IMR-90 (cell line): ENCODE data around the gene OBP2A. TPM values are rescaled to one million over a fixed set of nuclear protein-coding genes. Genes with fewer than 3 reads are reported as not detected.

ENCODE experiments used
- ATAC-seq: fragments of 200-7000 bp; cut with Tn5 transposase; 2 replicates; pipeline ENCODE4 v1.9.1; 2020; ENCODE audit warnings: low read depth, mild to moderate bottlenecking, moderate library complexity
- BruUV-seq: library from RNA; stranded (reverse); fragments of 400-500 nt; replicated peaks from 2 replicates; lab custom pipeline; 2021; lab: Mats Ljungman, UMichigan
- CTCF ChIA-PET: fragments of 300-600 bp; formaldehyde crosslinking; extraction: SDS; loops from one replicate; lab custom pipeline; 2021; ENCODE audit warnings: antibody characterized with exemption; lab: Yijun Ruan, JAX
- POLR2A ChIA-PET: fragments of 300-600 bp; sonication (Branson Sonifier 250); formaldehyde crosslinking; loops from one replicate; lab custom pipeline; 2022; ENCODE audit warnings: antibody characterized with exemption; ENCODE audit not compliant: unreplicated experiment; lab: Charles Lee
- DNase-seq: peaks from one replicate; pipeline ENCODE4 v3.0.0; 2013
- H2AFZ ChIP-seq: replicated peaks from 2 replicates; pipeline ENCODE3; 2013; ENCODE audit warnings: low read length, mild to moderate bottlenecking; ENCODE audit not compliant: poor library complexity
- H2AK5ac ChIP-seq: 2 replicates; pipeline ENCODE4 v1.6.1; 2013; ENCODE audit warnings: low read depth, low read length, inconsistent platforms
- H2AK9ac ChIP-seq: replicated peaks from 2 replicates; pipeline ENCODE3; 2013; ENCODE audit warnings: mild to moderate bottlenecking, low read depth, low read length, moderate library complexity; ENCODE audit not compliant: poor library complexity
- H2BK120ac ChIP-seq: 2 replicates; pipeline ENCODE4 v1.6.1; 2013; ENCODE audit warnings: low read depth, low read length, inconsistent platforms
- H2BK15ac ChIP-seq: 3 replicates; pipeline ENCODE4 v1.6.1; 2013; ENCODE audit warnings: low read depth, low read length, inconsistent platforms
- H2BK20ac ChIP-seq: 2 replicates; pipeline ENCODE4 v1.6.1; 2013; ENCODE audit warnings: low read depth, mild to moderate bottlenecking, inconsistent platforms, low read length, moderate library complexity
- H2BK5ac ChIP-seq: 2 replicates; pipeline ENCODE4 v1.6.1; 2013; ENCODE audit warnings: mild to moderate bottlenecking, low read depth, low read length, inconsistent platforms; ENCODE audit not compliant: poor library complexity, severe bottlenecking
- H3K14ac ChIP-seq: replicated peaks from 2 replicates; pipeline ENCODE4 v1.6.1; 2013; ENCODE audit warnings: low read depth, low read length, inconsistent platforms
- H3K18ac ChIP-seq: 2 replicates; pipeline ENCODE4 v1.6.1; 2013; ENCODE audit warnings: low read depth, low read length, control low read depth
- H3K23ac ChIP-seq: 2 replicates; pipeline ENCODE4 v1.6.1; 2013; ENCODE audit warnings: low read depth, low read length, inconsistent platforms
- H3K27ac ChIP-seq: 2 replicates; pipeline ENCODE4 v1.5.1; 2013; ENCODE audit warnings: mild to moderate bottlenecking, control low read depth, low read length; ENCODE audit not compliant: insufficient read depth
- H3K27me3 ChIP-seq: 2 replicates; pipeline ENCODE4 v1.6.1; 2013; ENCODE audit warnings: low read length; ENCODE audit not compliant: control insufficient read depth, insufficient read depth
- H3K36me3 ChIP-seq: 2 replicates; pipeline ENCODE4 v1.6.1; 2013; ENCODE audit warnings: low read length, mixed read lengths; ENCODE audit not compliant: control insufficient read depth, insufficient read depth
- H3K4ac ChIP-seq: 2 replicates; pipeline ENCODE4 v1.6.1; 2013; ENCODE audit warnings: low read depth, low read length, inconsistent platforms
- H3K4me1 ChIP-seq: 2 replicates; pipeline ENCODE4 v1.6.1; 2013; ENCODE audit warnings: low read length, mixed read lengths; ENCODE audit not compliant: control insufficient read depth, insufficient read depth
- H3K4me2 ChIP-seq: 2 replicates; pipeline ENCODE4 v1.6.1; 2013; ENCODE audit warnings: low read depth, mild to moderate bottlenecking, control low read depth, low read length, moderate library complexity
- H3K4me3 ChIP-seq: 2 replicates; pipeline ENCODE4 v1.5.1; 2013; ENCODE audit warnings: low read depth, mild to moderate bottlenecking, control low read depth, low read length, moderate library complexity; ENCODE audit not compliant: insufficient read depth
- H3K56ac ChIP-seq: 2 replicates; pipeline ENCODE4 v1.6.1; 2013; ENCODE audit warnings: low read length, inconsistent platforms; ENCODE audit not compliant: insufficient read depth; ENCODE audit errors: extremely low read depth
- H3K79me1 ChIP-seq, 2 experiments: 2 replicates each; pipeline ENCODE4 v1.6.1; 2013; ENCODE audit warnings: low read length in 2 of 2, inconsistent platforms in 1 of 2, low read depth in 1 of 2
- H3K9ac ChIP-seq: 2 replicates; pipeline ENCODE4 v1.6.1; 2013; ENCODE audit warnings: low read depth, low read length, control low read depth
- H3K9me1 ChIP-seq: 2 replicates; pipeline ENCODE4 v1.6.1; 2013; ENCODE audit warnings: low read length, inconsistent platforms; ENCODE audit not compliant: insufficient read depth
- H3K9me3 ChIP-seq: 2 replicates; pipeline ENCODE4 v1.6.1; 2013; ENCODE audit warnings: low read length; ENCODE audit not compliant: control insufficient read depth, insufficient read depth
- H4K20me1 ChIP-seq: 2 replicates; pipeline ENCODE4 v1.6.1; 2013; ENCODE audit warnings: low read length, inconsistent platforms; ENCODE audit not compliant: insufficient read depth
- H4K5ac ChIP-seq: 2 replicates; pipeline ENCODE4 v1.6.1; 2013; ENCODE audit warnings: mild to moderate bottlenecking, low read depth, low read length, control low read depth
- H4K8ac ChIP-seq, 2 experiments: 2 replicates each; pipeline ENCODE4 v1.6.1; 2013; ENCODE audit warnings: low read depth in 2 of 2, low read length in 2 of 2, control low read depth in 1 of 2, inconsistent platforms in 1 of 2
- H4K91ac ChIP-seq: 2 replicates; pipeline ENCODE4 v1.6.1; 2013; ENCODE audit warnings: low read depth, low read length, inconsistent platforms; ENCODE audit not compliant: insufficient read depth
- CEBPB ChIP-seq: IDR thresholded peaks from 2 replicates; pipeline ENCODE4 v1.6.1; 2012; ENCODE audit warnings: low read depth, low read length, improper control_type of control experiment
- MAFK ChIP-seq: IDR thresholded peaks from 2 replicates; pipeline ENCODE4 v1.6.1; 2012; ENCODE audit warnings: low read depth, low read length, improper control_type of control experiment
- RFX5 ChIP-seq: IDR thresholded peaks from 2 replicates; pipeline ENCODE4 v1.8.0; 2012; ENCODE audit warnings: low read depth, mild to moderate bottlenecking, low read length, moderate library complexity
- WGBS, 2 experiments: methylation state at CpG; one replicate each; pipeline versions ENCODE4 v1.1.5 to v1.1.7; 2013; ENCODE audit warnings: missing lambda C conversion rate in 2 of 2; ENCODE audit not compliant: insufficient read length in 1 of 2; ENCODE audit errors: extremely low coverage in 2 of 2; 5-methylcytosine and 5-hydroxymethylcytosine counted together
- dilution Hi-C: fragments of 300-500 bp; cut with HindIII; formaldehyde crosslinking; loops from one replicate; pipeline ENCODE4 v1.14.3; 2018; ENCODE audit warnings: low sequenced_read_pairs; ENCODE audit not compliant: unreplicated experiment
- in situ Hi-C: fragments of 300-500 bp; cut with MboI; formaldehyde crosslinking; loops from 3 replicates; pipeline ENCODE4 v1.14.3; 2019; ENCODE audit warnings: low sequenced_read_pairs, inconsistent platforms, mixed read lengths
- intact Hi-C: fragments of 100-400 bp; cut with micrococcal nuclease; formaldehyde crosslinking; loops from 2 replicates; pipeline ENCODE4 v1.10.0; 2022
- polyA plus RNA-seq, 3 experiments: library from polyadenylated mRNA; depleted of rRNA; stranded (reverse); fragments of >200 nt; gene quantifications; 2 replicates each; pipeline ENCODE4 v1.2.3, GENCODE V29; 2012; ENCODE audit warnings: low replicate concordance in 1 of 3
- total RNA-seq: library from RNA; depleted of rRNA; stranded (reverse); fragments of >200 nt; gene quantifications from 2 replicates; pipeline ENCODE4 v1.2.3, GENCODE V29; 2012
- TF ChIP-seq, protein P1 (sequence below): fragments of 150-350 bp; IDR thresholded peaks from 2 replicates; pipeline ENCODE4 v1.6.1; 2016; ENCODE audit warnings: low read depth, mild to moderate bottlenecking, low read length, moderate library complexity, borderline replicate concordance

The OBP2A gene
- total and polyA plus RNA-seq, 2 of the 4 experiments (the other 2 are of a cell fraction), result not detected

DNA sequence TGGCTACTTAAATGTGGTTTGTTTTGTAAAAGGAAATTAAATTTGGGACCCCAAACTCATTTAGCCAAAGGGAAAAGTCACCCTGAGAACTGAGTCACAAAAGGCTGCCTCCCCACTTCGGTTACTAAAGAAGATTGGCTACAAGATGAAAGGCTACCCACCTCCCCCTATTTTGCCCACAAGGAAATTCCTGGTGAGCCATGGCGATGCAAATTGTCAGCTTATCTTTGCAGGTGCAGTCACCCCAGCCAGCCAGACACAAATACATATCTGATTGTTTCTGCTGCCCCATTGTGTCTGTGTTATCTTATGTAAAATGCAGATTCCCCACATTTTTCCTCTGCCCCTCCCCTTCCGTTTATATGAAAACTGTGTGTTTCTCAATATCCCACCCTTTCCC lies 24.5 kb downstream of the OBP2A start:
- no TSS peak for BruUV-seq
- Histone ChIP-seq H4K8ac (no peak overlapping the region), H3K23ac (no peak overlapping the region), H4K91ac (no peak overlapping the region), H3K27me3 (no peaks in the 10 kb centered on the region), H3K18ac (no peak overlapping the region), H2BK15ac (no peak overlapping the region), H3K27ac (no peak overlapping the region), H2BK5ac (no peak overlapping the region), H2BK120ac (no peak overlapping the region), H3K4me3 (no peak overlapping the region), H3K9ac (no peak overlapping the region), H2AK9ac (no peak overlapping the region), H2AFZ (no peak overlapping the region), H3K36me3 (no peaks in the 10 kb centered on the region), H3K4me1 (no peaks in the 10 kb centered on the region), H4K5ac (no peak overlapping the region), H3K4ac (no peak overlapping the region), H3K14ac (no peak overlapping the region), H3K9me1 (no peaks in the 10 kb centered on the region), H4K20me1 (no peaks in the 10 kb centered on the region), H3K9me3 (peaks cover 10% of the 10 kb centered on the region; the same call in 1 of the 2 replicates), H3K79me1 (no peaks in the 10 kb centered on the region), H3K56ac (no peak overlapping the region), H2BK20ac (no peak overlapping the region), H3K4me2 (no peak overlapping the region), H2AK5ac (no peak overlapping the region)
- ChIA-PET POLR2A (no interaction called here), CTCF (no interaction called here)
- DNase-seq (no peak), ATAC-seq (no peak)
- intact Hi-C loops (no loop called here), in situ Hi-C loops (no loop called here), dilution Hi-C loops (no loop called here)
- no CpG with 5 or more reads among the region's 3 CpGs for WGBS, 2 experiments
- TF ChIP-seq, protein P1, sequence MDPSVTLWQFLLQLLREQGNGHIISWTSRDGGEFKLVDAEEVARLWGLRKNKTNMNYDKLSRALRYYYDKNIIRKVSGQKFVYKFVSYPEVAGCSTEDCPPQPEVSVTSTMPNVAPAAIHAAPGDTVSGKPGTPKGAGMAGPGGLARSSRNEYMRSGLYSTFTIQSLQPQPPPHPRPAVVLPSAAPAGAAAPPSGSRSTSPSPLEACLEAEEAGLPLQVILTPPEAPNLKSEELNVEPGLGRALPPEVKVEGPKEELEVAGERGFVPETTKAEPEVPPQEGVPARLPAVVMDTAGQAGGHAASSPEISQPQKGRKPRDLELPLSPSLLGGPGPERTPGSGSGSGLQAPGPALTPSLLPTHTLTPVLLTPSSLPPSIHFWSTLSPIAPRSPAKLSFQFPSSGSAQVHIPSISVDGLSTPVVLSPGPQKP, result no peak
- TF ChIP-seq MAFK (no peak), RFX5 (no peak), CEBPB (no peak)
